Fibroblast of the aortic adventitia (primary cell): ENCODE results near the gene ASS1. TPM values are rescaled to one million over a fixed set of nuclear protein-coding genes. Genes with fewer than 3 reads are reported as not detected.

Source experiments
- DNase-seq: peaks from one replicate; pipeline ENCODE4 v3.0.0-alpha.2; 2010; ENCODE audit warnings: low read depth
- H3K4me3 ChIP-seq: 2 replicates; pipeline ENCODE4 v1.5.1; 2011; ENCODE audit warnings: low read depth, mild to moderate bottlenecking, control low read depth, low read length, moderate library complexity
- total RNA-seq: library from RNA; depleted of rRNA; stranded (reverse); fragments of >200 nt; gene quantifications from 2 replicates; pipeline ENCODE4 v1.2.3, GENCODE V29; 2012; ENCODE audit warnings: low replicate concordance
- TF ChIP-seq, protein P1 (sequence below): IDR thresholded peaks from 2 replicates; pipeline ENCODE4 v1.5.1; 2011; ENCODE audit warnings: mild to moderate bottlenecking, low read length, control low read depth, inconsistent platforms; ENCODE audit not compliant: insufficient read depth

Gene ASS1
- total RNA-seq, 1 donor: 73.1 TPM

DNA sequence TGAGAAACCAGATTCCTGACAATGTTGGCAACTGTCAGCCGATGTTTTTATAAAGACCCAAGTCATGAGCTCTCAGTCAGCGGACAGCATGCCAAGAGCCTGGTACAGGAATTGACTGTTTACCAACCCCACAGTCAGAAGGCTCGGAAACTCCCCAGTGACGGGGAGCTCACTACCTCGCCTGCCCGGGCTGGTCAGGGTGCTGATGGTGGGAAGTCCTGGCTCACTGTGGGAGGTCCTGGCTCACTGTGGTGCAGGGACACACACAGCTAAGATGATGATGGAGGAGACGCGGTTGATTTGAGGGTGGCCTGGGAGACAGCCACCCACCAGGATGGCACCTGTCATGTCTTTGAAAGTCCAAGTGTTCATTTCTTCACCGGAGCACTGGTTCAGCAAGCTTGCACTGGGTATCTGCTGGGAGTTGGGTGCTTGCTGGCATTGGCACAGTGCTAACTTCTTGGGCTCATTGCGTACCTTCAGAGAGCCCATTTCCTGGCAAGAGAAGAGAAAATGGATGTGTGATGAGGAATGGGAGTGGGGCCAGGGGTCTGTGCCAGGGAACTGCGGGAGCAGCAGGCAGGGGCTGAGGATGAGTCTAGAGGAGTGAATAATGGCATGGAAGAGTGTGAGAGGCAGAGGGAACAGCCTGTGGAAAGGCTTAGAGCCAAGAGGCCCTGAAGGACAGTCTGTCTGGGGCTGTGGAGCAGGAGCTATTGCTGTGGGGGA, 15.3 kb downstream of the ASS1 start:
- H3K4me3 ChIP-seq: no peak overlapping the region
- TF ChIP-seq, protein P1, sequence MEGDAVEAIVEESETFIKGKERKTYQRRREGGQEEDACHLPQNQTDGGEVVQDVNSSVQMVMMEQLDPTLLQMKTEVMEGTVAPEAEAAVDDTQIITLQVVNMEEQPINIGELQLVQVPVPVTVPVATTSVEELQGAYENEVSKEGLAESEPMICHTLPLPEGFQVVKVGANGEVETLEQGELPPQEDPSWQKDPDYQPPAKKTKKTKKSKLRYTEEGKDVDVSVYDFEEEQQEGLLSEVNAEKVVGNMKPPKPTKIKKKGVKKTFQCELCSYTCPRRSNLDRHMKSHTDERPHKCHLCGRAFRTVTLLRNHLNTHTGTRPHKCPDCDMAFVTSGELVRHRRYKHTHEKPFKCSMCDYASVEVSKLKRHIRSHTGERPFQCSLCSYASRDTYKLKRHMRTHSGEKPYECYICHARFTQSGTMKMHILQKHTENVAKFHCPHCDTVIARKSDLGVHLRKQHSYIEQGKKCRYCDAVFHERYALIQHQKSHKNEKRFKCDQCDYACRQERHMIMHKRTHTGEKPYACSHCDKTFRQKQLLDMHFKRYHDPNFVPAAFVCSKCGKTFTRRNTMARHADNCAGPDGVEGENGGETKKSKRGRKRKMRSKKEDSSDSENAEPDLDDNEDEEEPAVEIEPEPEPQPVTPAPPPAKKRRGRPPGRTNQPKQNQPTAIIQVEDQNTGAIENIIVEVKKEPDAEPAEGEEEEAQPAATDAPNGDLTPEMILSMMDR: no peak
- no peak for DNase-seq

DNA sequence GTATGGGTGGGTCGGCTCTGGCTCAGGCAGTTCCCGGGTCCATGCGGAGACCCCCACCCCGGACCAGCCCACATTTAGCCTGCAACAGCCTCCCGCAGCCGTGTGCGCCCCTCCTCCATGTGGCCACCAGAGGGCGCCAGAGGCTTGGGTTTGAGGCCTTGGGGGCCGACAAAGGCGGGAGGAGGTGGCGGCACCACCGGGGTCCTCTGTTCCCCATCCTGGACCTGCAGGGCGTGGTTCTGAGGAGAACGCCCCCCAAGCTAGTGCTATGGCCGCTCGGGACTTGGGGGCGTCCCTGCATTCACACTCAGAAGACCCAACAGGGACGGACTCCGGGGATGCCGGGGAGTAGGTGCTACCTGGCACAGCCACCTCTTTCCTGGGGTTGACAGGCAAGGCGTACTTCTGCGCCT, 16.5 kb downstream of the ASS1 start:
- no peak overlapping the region for H3K4me3 ChIP-seq
- DNase-seq: peak; percentile 31
- TF ChIP-seq, protein P1: peak; percentile 90

DNA sequence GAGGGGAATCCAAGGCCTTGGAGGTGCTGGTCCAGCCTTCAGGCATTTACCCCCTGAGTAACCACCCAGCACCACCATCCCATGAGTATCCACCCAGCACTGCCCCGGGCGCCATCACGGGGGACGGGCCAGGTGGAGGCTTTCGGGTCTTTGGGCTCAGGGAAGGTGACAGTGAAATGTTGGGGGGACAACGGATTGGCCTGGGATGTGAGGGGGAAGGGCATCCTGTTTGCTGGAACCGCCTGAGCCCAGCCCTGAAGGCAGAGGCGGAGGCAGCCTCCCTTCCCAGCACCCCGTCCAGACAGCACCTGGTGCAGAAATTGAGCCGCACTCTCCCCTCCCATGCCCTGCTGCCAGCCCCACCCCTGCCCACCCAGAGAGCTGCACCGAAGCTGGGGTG, 17.0 kb downstream of the ASS1 start:
- DNase-seq: no peak
- no peak overlapping the region for H3K4me3 ChIP-seq
- TF ChIP-seq, protein P1: no peak

DNA sequence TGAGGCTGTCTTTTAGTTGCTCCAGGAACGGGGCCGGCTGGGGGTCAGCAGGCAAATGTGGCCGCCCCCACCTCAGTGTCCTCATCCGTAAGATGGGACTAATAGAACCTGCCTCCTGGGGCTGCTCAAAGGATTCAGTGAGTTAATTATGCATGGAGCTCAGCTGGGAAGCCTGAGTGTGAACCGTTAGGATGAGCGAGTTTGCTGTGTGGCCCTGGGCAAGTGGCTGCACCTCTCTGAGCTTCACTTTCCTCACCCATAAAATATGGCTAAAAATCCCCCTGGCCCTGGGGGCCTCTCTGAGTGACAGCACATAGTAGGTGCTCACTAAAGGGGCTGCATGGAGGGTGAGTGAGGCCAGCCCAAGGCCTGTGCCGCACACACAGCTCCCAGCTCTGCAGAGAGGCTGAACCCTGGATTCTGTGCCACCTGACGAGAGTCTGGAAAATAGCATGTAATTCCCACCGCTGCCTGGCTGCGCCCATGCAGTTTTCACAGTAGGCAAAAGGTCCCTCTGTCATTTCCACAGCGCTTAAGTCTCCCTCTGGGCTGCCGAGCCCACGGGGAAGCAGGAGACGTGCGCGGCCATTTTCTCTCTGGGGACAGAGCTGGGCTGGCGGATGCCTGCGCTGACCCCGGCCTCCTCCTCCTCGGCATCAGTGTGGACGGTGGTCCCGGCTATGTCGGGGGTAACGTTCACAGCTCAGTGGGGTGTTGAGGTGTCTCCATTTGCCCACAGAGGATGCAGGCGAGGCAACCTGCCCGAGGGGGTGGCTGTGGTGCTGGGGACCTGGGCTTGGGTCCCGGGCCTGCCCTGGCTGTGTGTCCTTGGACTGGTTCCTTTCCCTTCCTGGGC, 18.2 kb downstream of the ASS1 start:
- no peak for DNase-seq
- TF ChIP-seq, protein P1: no peak
- no peak overlapping the region for H3K4me3 ChIP-seq

DNA sequence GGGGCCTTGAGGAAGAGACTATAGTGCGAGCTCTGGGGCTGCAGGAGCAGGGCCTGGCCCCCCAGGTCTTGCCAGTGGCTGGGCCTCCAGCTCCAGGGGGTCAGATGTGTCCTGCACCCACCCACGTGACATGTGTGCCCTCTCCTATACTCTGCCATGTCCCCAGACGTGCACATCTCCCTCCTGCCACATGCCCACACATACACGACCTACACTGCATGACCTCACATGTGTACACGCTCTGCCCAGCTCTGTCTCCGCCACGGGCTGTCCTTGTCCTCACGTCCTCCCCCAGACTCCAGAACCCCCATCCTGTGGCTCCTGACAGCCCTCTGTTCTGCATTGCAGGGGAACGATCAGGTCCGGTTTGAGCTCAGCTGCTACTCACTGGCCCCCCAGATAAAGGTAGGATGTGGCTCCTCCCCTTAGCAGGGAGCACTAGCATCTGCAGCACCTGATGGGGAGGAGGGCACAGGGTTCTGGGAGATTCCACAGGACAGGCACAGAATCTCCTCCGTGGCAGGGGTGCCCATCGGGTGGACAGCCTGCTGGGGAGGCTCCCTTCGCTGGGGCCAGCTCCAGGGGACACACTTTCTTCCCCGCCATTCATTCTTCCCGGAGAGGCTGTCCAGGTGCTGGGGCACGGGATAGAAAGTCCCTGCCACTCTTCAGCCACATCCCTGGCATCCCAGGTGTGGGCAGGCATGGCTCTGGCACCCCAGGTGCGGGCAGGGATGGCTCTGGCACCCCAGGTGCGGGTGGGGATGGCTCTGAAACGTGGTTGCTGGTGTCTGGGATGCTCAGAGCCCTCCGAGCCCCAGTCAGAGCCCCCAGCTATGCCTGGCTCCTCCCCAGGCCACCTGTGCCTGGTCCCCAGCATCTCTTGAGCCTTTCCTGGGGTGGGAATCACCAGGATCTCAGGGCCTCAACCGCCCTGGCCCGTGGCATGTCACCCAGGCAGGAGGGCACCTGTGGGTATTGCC, 19.3 kb downstream of the ASS1 start:
- TF ChIP-seq, protein P1: no peak
- DNase-seq: no peak
- no peak overlapping the region for H3K4me3 ChIP-seq

DNA sequence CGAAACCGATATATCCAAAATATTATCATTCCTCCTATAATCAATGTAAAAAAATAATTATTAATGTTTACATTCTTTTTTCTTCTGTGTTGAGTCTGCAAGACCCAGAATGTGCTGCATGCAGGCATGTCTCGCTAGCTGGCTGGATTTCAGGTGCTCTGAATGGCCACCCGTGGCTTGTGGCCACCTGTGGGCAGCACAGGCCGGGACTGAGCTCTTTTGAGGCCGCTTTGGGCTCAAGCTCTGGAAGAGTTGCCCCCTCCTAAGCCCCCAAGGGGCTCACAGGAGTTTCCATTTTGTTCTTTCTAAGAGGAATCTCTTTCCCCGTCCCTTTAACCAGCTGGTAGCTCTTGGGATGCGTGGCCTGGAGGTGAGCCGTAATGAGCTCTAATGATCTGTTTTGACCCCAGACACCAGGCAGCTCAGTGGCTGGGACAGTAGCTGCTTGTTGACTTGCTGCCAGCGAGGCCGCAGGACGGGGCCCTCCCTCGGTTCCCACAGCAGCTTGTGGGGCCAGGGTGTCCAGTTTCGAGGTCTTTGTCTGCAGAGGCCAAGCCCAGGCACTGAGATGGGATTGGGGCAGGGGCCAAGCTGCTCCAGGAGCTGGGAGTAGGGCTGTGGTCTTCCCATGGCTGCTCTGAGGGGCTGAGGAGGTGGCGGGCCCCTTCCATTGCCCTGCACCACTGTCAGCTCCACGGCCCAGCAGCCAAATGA, 20.8 kb downstream of the ASS1 start:
- TF ChIP-seq, protein P1: no peak
- no peak for DNase-seq
- no peak overlapping the region for H3K4me3 ChIP-seq
